DOHH2 (cell line): ENCODE data around the gene CPLX3.

Experiments
- H3F3A ChIP-seq: fragments of 200-600 bp; sonication (generic), shearing (Covaris generic); 2 replicates; pipeline ENCODE4 v1.6.0; 2016; ENCODE audit warnings: antibody characterized with exemption, mild to moderate bottlenecking; ENCODE audit not compliant: control insufficient read depth, insufficient read depth
- H3K27ac ChIP-seq: fragments of 200-600 bp; sonication (generic); 2 replicates; pipeline ENCODE4 v1.5.1; 2014; ENCODE audit warnings: low read depth, mild to moderate bottlenecking, low read length, moderate library complexity
- H3K27me3 ChIP-seq: fragments of 200-600 bp; sonication (generic); 2 replicates; pipeline ENCODE4 v1.6.1; 2014; ENCODE audit warnings: mild to moderate bottlenecking, low read length, mixed read lengths; ENCODE audit not compliant: control insufficient read depth
- H3K36me3 ChIP-seq: fragments of 200-600 bp; sonication (generic); 2 replicates; pipeline ENCODE4 v1.6.1; 2014; ENCODE audit warnings: mild to moderate bottlenecking, low read length, moderate library complexity, mixed read lengths; ENCODE audit not compliant: control insufficient read depth
- H3K4me1 ChIP-seq: fragments of 200-600 bp; sonication (generic); 2 replicates; pipeline ENCODE4 v1.6.1; 2014; ENCODE audit warnings: mild to moderate bottlenecking, low read length, mixed read lengths; ENCODE audit not compliant: control insufficient read depth
- H3K4me2 ChIP-seq: fragments of 200-600 bp; sonication (generic); 2 replicates; pipeline ENCODE4 v1.6.0; 2014; ENCODE audit warnings: mild to moderate bottlenecking, low read length, moderate library complexity
- H3K4me3 ChIP-seq: fragments of 200-600 bp; sonication (generic); 2 replicates; pipeline ENCODE4 v1.5.1; 2014; ENCODE audit warnings: mild to moderate bottlenecking, low read length, mixed read lengths
- H3K79me2 ChIP-seq: fragments of 200-600 bp; sonication (generic); 2 replicates; pipeline ENCODE4 v1.6.1; 2014; ENCODE audit warnings: mild to moderate bottlenecking, low read length, mixed read lengths; ENCODE audit not compliant: control insufficient read depth
- H3K9me2 ChIP-seq: fragments of 200-600 bp; sonication (generic); replicated peaks from 2 replicates; pipeline ENCODE4 v1.6.1; 2014; ENCODE audit warnings: mild to moderate bottlenecking, low read length, mixed read lengths; ENCODE audit not compliant: control insufficient read depth
- H3K9me3 ChIP-seq: fragments of 200-600 bp; sonication (generic); 2 replicates; pipeline ENCODE4 v1.6.1; 2014; ENCODE audit warnings: antibody characterized with exemption, low read length, mixed read lengths; ENCODE audit not compliant: control insufficient read depth, insufficient read depth
- H4K20me1 ChIP-seq: fragments of 200-600 bp; sonication (generic); 2 replicates; pipeline ENCODE4 v1.6.0; 2014; ENCODE audit warnings: low read depth, mild to moderate bottlenecking, antibody characterized with exemption, low read length, moderate library complexity; ENCODE audit not compliant: control insufficient read depth, insufficient read depth
- CTCF ChIP-seq: fragments of 200-600 bp; sonication (generic); IDR thresholded peaks from one replicate; pipeline ENCODE4 v1.5.1; 2014; ENCODE audit warnings: antibody characterized with exemption, mild to moderate bottlenecking, low read depth, low read length; ENCODE audit not compliant: poor library complexity, severe bottlenecking
- EZH2phosphoT487 ChIP-seq: fragments of 200-600 bp; sonication (generic); IDR thresholded peaks from 2 replicates; pipeline ENCODE4 v1.6.1; 2017; ENCODE audit warnings: borderline replicate concordance, mild to moderate bottlenecking, antibody characterized with exemption, low read length, moderate library complexity, mixed read lengths

The CPLX3 gene

DNA sequence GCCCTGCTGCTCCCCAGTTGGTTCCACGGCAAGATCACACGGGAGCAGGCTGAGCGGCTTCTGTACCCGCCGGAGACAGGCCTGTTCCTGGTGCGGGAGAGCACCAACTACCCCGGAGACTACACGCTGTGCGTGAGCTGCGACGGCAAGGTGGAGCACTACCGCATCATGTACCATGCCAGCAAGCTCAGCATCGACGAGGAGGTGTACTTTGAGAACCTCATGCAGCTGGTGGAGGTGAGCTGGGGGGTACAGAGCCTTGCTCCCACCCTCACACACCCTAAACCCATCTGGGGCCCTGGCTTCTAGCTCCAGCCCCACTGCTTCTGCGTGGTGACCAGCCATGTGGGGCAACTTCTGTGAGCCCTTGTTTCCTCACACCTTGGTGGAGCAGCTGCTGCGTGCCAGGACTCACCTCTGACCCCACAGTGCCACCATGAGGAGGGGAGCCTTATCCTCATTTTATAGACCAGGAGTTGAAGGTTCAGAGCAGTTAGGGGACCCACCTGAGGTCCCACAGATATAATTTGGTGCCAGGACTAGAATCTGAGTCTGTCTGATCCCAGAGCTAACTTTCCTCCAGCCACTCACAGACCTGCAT lies 27.1 kb upstream of the CPLX3 start:
- Histone ChIP-seq H3K79me2 (peaks cover 52% of the 10 kb centered on the region), H3K9me2 (no peaks in the 10 kb centered on the region), H3K4me1 (peaks cover 58% of the 10 kb centered on the region), H3K4me2 (peak overlapping the region; percentile 30; the same call in 1 of the 2 replicates), H3K27ac (peak overlapping the region; percentile 40), H3K27me3 (no peaks in the 10 kb centered on the region), H4K20me1 (peaks cover 45% of the 10 kb centered on the region), H3K36me3 (peaks cover 88% of the 10 kb centered on the region), H3K4me3 (no peak overlapping the region), H3K9me3 (no peaks in the 10 kb centered on the region), H3F3A (peaks cover 29% of the 10 kb centered on the region)
- TF ChIP-seq CTCF (peak; percentile 30), EZH2phosphoT487 (no peak)

GRCh38 chr15:74799856-74800558 lies 26.4 kb upstream of the CPLX3 start:
- peaks cover 88% of the 10 kb centered on the region for H3K36me3 ChIP-seq
- TF ChIP-seq EZH2phosphoT487 (no peak), CTCF (peak; percentile 87)
- no peaks in the 10 kb centered on the region for H3K9me2 ChIP-seq
- H3K4me1 ChIP-seq = peaks cover 52% of the 10 kb centered on the region
- H3K4me2 ChIP-seq = peak overlapping the region; percentile 30
- no peaks in the 10 kb centered on the region for H3K9me3 ChIP-seq
- peak overlapping the region; percentile 40; the same call in 1 of the 2 replicates for H3K27ac ChIP-seq
- peaks cover 39% of the 10 kb centered on the region for H4K20me1 ChIP-seq
- no peaks in the 10 kb centered on the region for H3K27me3 ChIP-seq
- peaks cover 45% of the 10 kb centered on the region for H3K79me2 ChIP-seq
- H3K4me3 ChIP-seq = no peak overlapping the region
- peaks cover 30% of the 10 kb centered on the region for H3F3A ChIP-seq

DNA sequence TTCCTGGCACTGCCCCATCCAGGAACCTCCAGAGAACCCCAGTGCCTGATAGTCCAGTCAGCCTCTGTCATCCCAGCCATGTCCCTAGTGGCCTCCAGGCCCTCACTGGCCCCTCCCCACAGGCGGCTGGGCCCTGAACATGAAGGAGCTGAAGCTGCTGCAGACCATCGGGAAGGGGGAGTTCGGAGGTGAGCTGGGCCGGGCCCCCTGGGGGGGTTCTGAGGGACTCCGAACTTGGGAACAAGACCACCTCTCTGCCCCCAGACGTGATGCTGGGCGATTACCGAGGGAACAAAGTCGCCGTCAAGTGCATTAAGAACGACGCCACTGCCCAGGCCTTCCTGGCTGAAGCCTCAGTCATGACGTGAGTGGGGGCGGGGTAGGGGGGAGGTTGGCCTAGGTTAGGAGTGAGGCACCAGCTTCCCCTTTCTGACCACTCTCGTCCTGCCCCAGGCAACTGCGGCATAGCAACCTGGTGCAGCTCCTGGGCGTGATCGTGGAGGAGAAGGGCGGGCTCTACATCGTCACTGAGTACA lies 25.8 kb upstream of the CPLX3 start:
- H3K4me2 ChIP-seq = no peak overlapping the region

More for the DNA sequence above, 25.8 kb upstream of the CPLX3 start:
- Histone ChIP-seq H3K9me2 (no peaks in the 10 kb centered on the region), H3K79me2 (peaks cover 39% of the 10 kb centered on the region), H3F3A (peaks cover 26% of the 10 kb centered on the region), H3K27ac (no peak overlapping the region), H3K4me1 (peaks cover 46% of the 10 kb centered on the region), H3K27me3 (no peaks in the 10 kb centered on the region), H3K4me3 (no peak overlapping the region), H3K9me3 (no peaks in the 10 kb centered on the region), H3K36me3 (peaks cover 83% of the 10 kb centered on the region), H4K20me1 (peaks cover 37% of the 10 kb centered on the region)
- no peak for TF ChIP-seq CTCF
- no peak for TF ChIP-seq EZH2phosphoT487
